Neural progenitor cell (in vitro differentiated cells): ENCODE results near the gene CAMK2D. TPM values are rescaled to one million over a fixed set of nuclear protein-coding genes. Genes with fewer than 3 reads are reported as not detected.

Experiments used
- DNase-seq: peaks from one replicate; pipeline ENCODE4 v3.0.0-alpha.2; 2016; ENCODE audit warnings: low spot score
- H2AFZ ChIP-seq: fragments of 200-600 bp; sonication (generic); replicated peaks from 2 replicates; pipeline ENCODE4 v1.6.1; 2016; ENCODE audit warnings: antibody characterized with exemption
- H3F3A ChIP-seq: fragments of 200-600 bp; sonication (generic); 2 replicates; pipeline ENCODE4 v1.6.1; 2016; ENCODE audit warnings: antibody characterized with exemption, low read depth
- H3K27ac ChIP-seq: fragments of 200-600 bp; sonication (generic); 2 replicates; pipeline ENCODE4 v1.5.1; 2016; ENCODE audit warnings: mild to moderate bottlenecking
- H3K27me3 ChIP-seq: fragments of 200-600 bp; sonication (generic); 2 replicates; pipeline ENCODE4 v1.6.1; 2016; ENCODE audit warnings: mild to moderate bottlenecking, moderate library complexity
- H3K36me3 ChIP-seq: fragments of 200-600 bp; sonication (generic); 2 replicates; pipeline ENCODE4 v1.5.1; 2016
- H3K4me1 ChIP-seq: fragments of 200-600 bp; sonication (generic); 2 replicates; pipeline ENCODE4 v1.6.1; 2016; ENCODE audit warnings: mixed run types
- H3K4me2 ChIP-seq: fragments of 200-600 bp; sonication (generic); 2 replicates; pipeline ENCODE4 v1.6.1; 2016
- H3K4me3 ChIP-seq: fragments of 200-600 bp; sonication (generic); 2 replicates; pipeline ENCODE4 v1.5.1; 2016
- H3K79me2 ChIP-seq: fragments of 200-600 bp; sonication (generic); 2 replicates; pipeline ENCODE4 v1.6.1; 2016; ENCODE audit warnings: low read depth
- H3K9ac ChIP-seq: fragments of 200-600 bp; sonication (generic); 2 replicates; pipeline ENCODE4 v1.6.1; 2016
- H3K9me3 ChIP-seq: fragments of 200-600 bp; sonication (generic); 2 replicates; pipeline ENCODE4 v1.5.1; 2016; ENCODE audit warnings: low read depth
- H4K20me1 ChIP-seq: fragments of 200-600 bp; sonication (generic); 2 replicates; pipeline ENCODE4 v1.6.1; 2016; ENCODE audit warnings: low read depth
- H3K27ac Mint-ChIP-seq: 3 replicates; pipeline ENCODE4 v1.8.0; 2021; ENCODE audit warnings: mixed read lengths
- H3K27me3 Mint-ChIP-seq: 2 replicates; pipeline ENCODE4 v1.8.0; 2022; ENCODE audit warnings: low read depth, mild to moderate bottlenecking, inconsistent platforms, moderate library complexity, mixed read lengths; ENCODE audit not compliant: insufficient read depth
- H3K36me3 Mint-ChIP-seq: 3 replicates; pipeline ENCODE4 v1.8.0; 2021; ENCODE audit warnings: mixed read lengths
- H3K4me1 Mint-ChIP-seq: 3 replicates; pipeline ENCODE4 v1.8.0; 2021; ENCODE audit warnings: mixed read lengths
- H3K4me3 Mint-ChIP-seq: 3 replicates; pipeline ENCODE4 v1.8.0; 2021; ENCODE audit warnings: mild to moderate bottlenecking, moderate library complexity, mixed read lengths
- H3K9me3 Mint-ChIP-seq: 3 replicates; pipeline ENCODE4 v1.8.0; 2020; ENCODE audit warnings: mixed read lengths
- CTCF ChIP-seq: fragments of 200-600 bp; sonication (generic); IDR thresholded peaks from 2 replicates; pipeline ENCODE4 v1.5.1; 2017; ENCODE audit warnings: antibody characterized with exemption, mild to moderate bottlenecking
- EZH2 ChIP-seq: fragments of 200-600 bp; sonication (generic); IDR thresholded peaks from 2 replicates; pipeline ENCODE4 v1.6.1; 2017; ENCODE audit warnings: antibody characterized with exemption, mild to moderate bottlenecking, moderate library complexity
- EZH2phosphoT487 ChIP-seq: fragments of 200-600 bp; sonication (generic); IDR thresholded peaks from 2 replicates; pipeline ENCODE4 v1.6.1; 2017; ENCODE audit warnings: antibody characterized with exemption
- total RNA-seq: library from RNA; depleted of rRNA; stranded (reverse); fragments of >200 nt; gene quantifications from 2 replicates; pipeline ENCODE4 v1.2.3, GENCODE V29; 2015; ENCODE audit warnings: low replicate concordance

CAMK2D gene
- total RNA-seq, 1 donor from 2014 or later: 33.2 TPM

DNA sequence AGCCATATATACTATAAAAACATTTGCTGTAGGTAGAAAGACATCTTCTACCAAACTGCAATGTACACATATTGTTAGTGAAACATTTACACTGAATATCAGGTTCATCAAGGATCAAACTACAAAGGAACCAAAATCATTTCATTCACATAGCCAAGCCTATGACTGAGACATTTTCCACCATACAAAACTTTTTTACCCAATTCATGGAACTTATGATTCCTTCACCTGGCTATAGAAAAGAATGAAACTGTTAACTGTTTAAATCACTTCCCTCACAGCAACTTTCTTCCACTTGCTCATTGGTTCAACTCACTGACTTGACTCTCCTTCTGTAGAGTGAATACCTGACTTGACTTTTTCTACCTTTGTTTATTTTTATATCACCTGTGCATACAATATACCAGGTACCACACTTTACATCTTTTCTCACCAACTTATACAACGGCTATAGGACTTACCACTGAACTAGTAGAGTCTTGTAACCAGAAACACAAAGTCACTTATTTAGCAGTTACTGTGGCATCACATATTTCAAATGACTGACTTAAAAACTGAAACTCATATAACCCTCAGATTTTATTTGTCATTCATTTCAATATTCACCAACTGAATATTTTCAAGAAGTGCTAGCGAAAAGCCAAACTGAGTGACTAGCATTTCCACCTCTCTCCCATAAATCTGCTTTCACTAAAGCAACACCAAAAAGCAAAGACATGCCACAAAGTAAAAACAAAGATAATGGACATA lies 30.9 kb downstream of the CAMK2D start:
- H3K27me3 Mint-ChIP-seq: peaks cover 2% of the 10 kb centered on the region
- Histone ChIP-seq H3K79me2 (no peaks in the 10 kb centered on the region), H3F3A (no peaks in the 10 kb centered on the region), H3K27me3 (no peaks in the 10 kb centered on the region), H3K9me3 (no peaks in the 10 kb centered on the region), H2AFZ (no peak overlapping the region), H4K20me1 (no peaks in the 10 kb centered on the region), H3K4me2 (no peak overlapping the region), H3K9ac (no peak overlapping the region), H3K4me3 (no peak overlapping the region), H3K27ac (no peak overlapping the region), H3K4me1 (no peaks in the 10 kb centered on the region), H3K36me3 (no peaks in the 10 kb centered on the region)
- no peak overlapping the region for H3K4me3 Mint-ChIP-seq
- H3K27ac Mint-ChIP-seq: no peak overlapping the region
- H3K9me3 Mint-ChIP-seq: peaks cover 3% of the 10 kb centered on the region
- TF ChIP-seq CTCF (no peak), EZH2phosphoT487 (no peak), EZH2 (no peak)
- DNase-seq: no peak
- peaks cover 7% of the 10 kb centered on the region for H3K4me1 Mint-ChIP-seq
- H3K36me3 Mint-ChIP-seq: peaks cover 3% of the 10 kb centered on the region

GRCh38 chr4:113727802-113728201 lies 33.7 kb downstream of the CAMK2D start:
- Histone ChIP-seq H3K4me1 (no peaks in the 10 kb centered on the region), H3F3A (no peaks in the 10 kb centered on the region), H3K9me3 (no peaks in the 10 kb centered on the region), H4K20me1 (no peaks in the 10 kb centered on the region), H3K4me3 (no peak overlapping the region), H3K36me3 (no peaks in the 10 kb centered on the region), H2AFZ (no peak overlapping the region), H3K27me3 (no peaks in the 10 kb centered on the region), H3K9ac (no peak overlapping the region), H3K79me2 (no peaks in the 10 kb centered on the region), H3K4me2 (no peak overlapping the region), H3K27ac (no peak overlapping the region)
- no peak for TF ChIP-seq EZH2phosphoT487
- no peak for TF ChIP-seq CTCF
- TF ChIP-seq EZH2: no peak
- Mint-ChIP-seq H3K4me3 (no peak overlapping the region), H3K4me1 (peaks cover under 1% of the 10 kb centered on the region), H3K36me3 (no peaks in the 10 kb centered on the region), H3K9me3 (no peaks in the 10 kb centered on the region), H3K27me3 (peaks cover 2% of the 10 kb centered on the region), H3K27ac (no peak overlapping the region)
- no peak for DNase-seq

DNA sequence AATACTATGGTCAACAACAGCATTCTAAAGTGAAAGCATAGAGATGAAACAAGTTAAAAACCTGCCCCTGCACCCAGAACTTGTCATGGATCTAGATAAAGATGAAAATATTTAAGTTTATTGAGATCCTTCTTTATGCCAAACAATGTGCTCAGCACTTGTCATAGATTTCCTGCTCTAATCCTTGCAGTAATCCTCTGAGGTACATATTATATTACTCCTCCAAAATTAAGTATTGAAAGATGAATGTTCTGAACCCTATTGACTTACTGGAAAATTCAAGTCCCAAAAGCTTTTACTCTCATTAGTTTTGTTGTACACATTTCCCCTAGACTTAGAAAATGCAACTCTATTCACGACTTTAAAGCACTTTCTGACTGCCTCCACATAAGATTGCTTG lies 35.6 kb downstream of the CAMK2D start:
- no peaks in the 10 kb centered on the region for H3K36me3 Mint-ChIP-seq
- no peaks in the 10 kb centered on the region for H3K27me3 Mint-ChIP-seq
- Histone ChIP-seq H3K9me3 (no peaks in the 10 kb centered on the region), H3K9ac (no peak overlapping the region), H3K79me2 (no peaks in the 10 kb centered on the region), H2AFZ (no peak overlapping the region), H3K4me1 (no peaks in the 10 kb centered on the region), H3K4me3 (no peak overlapping the region), H3K36me3 (no peaks in the 10 kb centered on the region), H3K27ac (no peak overlapping the region), H3K27me3 (no peaks in the 10 kb centered on the region), H3F3A (no peaks in the 10 kb centered on the region), H3K4me2 (no peak overlapping the region), H4K20me1 (no peaks in the 10 kb centered on the region)
- DNase-seq: no peak
- no peak for TF ChIP-seq EZH2phosphoT487
- H3K4me1 Mint-ChIP-seq: no peaks in the 10 kb centered on the region
- H3K27ac Mint-ChIP-seq: no peak overlapping the region
- no peaks in the 10 kb centered on the region for H3K9me3 Mint-ChIP-seq
- no peak overlapping the region for H3K4me3 Mint-ChIP-seq

- H4K20me1 ChIP-seq: no peaks in the 10 kb centered on the region
- Mint-ChIP-seq H3K27me3 (no peaks in the 10 kb centered on the region), H3K4me3 (no peak overlapping the region), H3K27ac (no peak overlapping the region), H3K4me1 (no peaks in the 10 kb centered on the region), H3K9me3 (peaks cover 2% of the 10 kb centered on the region), H3K36me3 (peaks cover 3% of the 10 kb centered on the region)
- no peak overlapping the region for H3K4me3 ChIP-seq
- H3K36me3 ChIP-seq: no peaks in the 10 kb centered on the region
- no peaks in the 10 kb centered on the region for H3K27me3 ChIP-seq
- TF ChIP-seq EZH2: no peak
- no peak for TF ChIP-seq CTCF
- TF ChIP-seq EZH2phosphoT487: no peak
- H3K9ac ChIP-seq: no peak overlapping the region
- no peak overlapping the region for H2AFZ ChIP-seq
- no peaks in the 10 kb centered on the region for H3F3A ChIP-seq
- DNase-seq: no peak
- no peak overlapping the region for H3K27ac ChIP-seq
- no peaks in the 10 kb centered on the region for H3K4me1 ChIP-seq
- H3K4me2 ChIP-seq: no peak overlapping the region
- no peaks in the 10 kb centered on the region for H3K9me3 ChIP-seq
- H3K79me2 ChIP-seq: no peaks in the 10 kb centered on the region
These were observed 43.3 kb downstream of the CAMK2D start for GRCh38 chr4:113718252-113718651.
